SK-N-SH treated with all-trans-retinoic acid at 6 μM for 48 hours (cell line): ENCODE data around the gene PLCL2.

ENCODE experiments used
- BACH2 ChIP-seq: fragments of 250-450 bp; sonication (Bioruptor Pico); IDR thresholded peaks from 2 replicates; pipeline ENCODE4 v1.9.0; 2021; ENCODE audit warnings: mild to moderate bottlenecking, borderline replicate concordance
- CREB5 ChIP-seq: fragments of 250-450 bp; sonication (Bioruptor Pico); IDR thresholded peaks from 2 replicates; pipeline ENCODE4 v1.5.1; 2020; ENCODE audit warnings: low read depth, mild to moderate bottlenecking, moderate library complexity
- CSRNP3 ChIP-seq: fragments of 250-450 bp; sonication (Bioruptor Pico); IDR thresholded peaks from 2 replicates; pipeline ENCODE4 v1.5.1; 2021; ENCODE audit warnings: mild to moderate bottlenecking, moderate library complexity
- OSR1 ChIP-seq: fragments of 250-450 bp; sonication (Bioruptor Pico); IDR thresholded peaks from 2 replicates; pipeline ENCODE4 v1.8.0; 2022; ENCODE audit warnings: moderate library complexity, mild to moderate bottlenecking, inconsistent platforms
- ZNF565 ChIP-seq: fragments of 450-650 bp; formaldehyde crosslinking; conservative IDR thresholded peaks from 2 replicates; pipeline ENCODE4 v1.5.0; 2020; ENCODE audit warnings: low read depth, mild to moderate bottlenecking, moderate library complexity
- ZNF8 ChIP-seq: fragments of 450-650 bp; formaldehyde crosslinking; IDR thresholded peaks from 2 replicates; pipeline ENCODE4 v1.5.0; 2020; ENCODE audit warnings: mild to moderate bottlenecking, moderate library complexity
- TF ChIP-seq, protein P1 (sequence below): fragments of 250-450 bp; sonication (Bioruptor Pico); IDR thresholded peaks from 2 replicates; pipeline ENCODE4 v1.8.0; 2020; ENCODE audit warnings: mild to moderate bottlenecking, moderate library complexity, borderline replicate concordance

DNA sequence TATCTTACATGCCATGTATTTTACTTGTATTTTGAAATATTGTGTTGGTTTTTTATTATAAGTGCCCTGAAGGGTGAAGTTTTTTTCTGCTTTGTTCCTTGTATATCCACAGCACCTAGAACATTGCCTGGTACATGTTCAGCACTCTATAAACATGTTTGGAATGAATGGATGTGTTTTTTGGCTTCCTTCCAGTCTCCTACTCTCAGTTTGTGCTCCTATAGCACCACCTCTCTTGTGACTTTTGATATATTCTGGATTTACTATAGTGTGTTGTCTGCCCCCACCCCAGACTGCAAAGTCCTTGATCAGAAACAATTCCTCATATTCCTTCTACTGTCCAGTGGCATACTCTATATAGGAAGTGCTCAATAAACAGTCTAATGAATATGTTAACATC lies 60.6 kb downstream of the PLCL2 start:
- TF ChIP-seq, protein P1, sequence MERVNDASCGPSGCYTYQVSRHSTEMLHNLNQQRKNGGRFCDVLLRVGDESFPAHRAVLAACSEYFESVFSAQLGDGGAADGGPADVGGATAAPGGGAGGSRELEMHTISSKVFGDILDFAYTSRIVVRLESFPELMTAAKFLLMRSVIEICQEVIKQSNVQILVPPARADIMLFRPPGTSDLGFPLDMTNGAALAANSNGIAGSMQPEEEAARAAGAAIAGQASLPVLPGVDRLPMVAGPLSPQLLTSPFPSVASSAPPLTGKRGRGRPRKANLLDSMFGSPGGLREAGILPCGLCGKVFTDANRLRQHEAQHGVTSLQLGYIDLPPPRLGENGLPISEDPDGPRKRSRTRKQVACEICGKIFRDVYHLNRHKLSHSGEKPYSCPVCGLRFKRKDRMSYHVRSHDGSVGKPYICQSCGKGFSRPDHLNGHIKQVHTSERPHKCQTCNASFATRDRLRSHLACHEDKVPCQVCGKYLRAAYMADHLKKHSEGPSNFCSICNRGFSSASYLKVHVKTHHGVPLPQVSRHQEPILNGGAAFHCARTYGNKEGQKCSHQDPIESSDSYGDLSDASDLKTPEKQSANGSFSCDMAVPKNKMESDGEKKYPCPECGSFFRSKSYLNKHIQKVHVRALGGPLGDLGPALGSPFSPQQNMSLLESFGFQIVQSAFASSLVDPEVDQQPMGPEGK (CRISPR knock-in tag): no peak
- TF ChIP-seq OSR1: no peak
- no peak for TF ChIP-seq CREB5 (CRISPR knock-in tag)
- no peak for TF ChIP-seq ZNF8 (CRISPR knock-in tag)
- TF ChIP-seq ZNF565: no peak
- TF ChIP-seq CSRNP3 (CRISPR knock-in tag): no peak
- no peak for TF ChIP-seq BACH2 (CRISPR knock-in tag)
